Neural cell (in vitro differentiated cells): ENCODE results near the gene CLTC. TPM values are rescaled to one million over a fixed set of nuclear protein-coding genes. Genes with fewer than 3 reads are reported as not detected.

Source experiments
- H2AFZ ChIP-seq: fragments of 200-600, 300-800 bp; sonication (generic), shearing (Covaris generic); 2 replicates; pipeline ENCODE4 v1.6.0; 2014; ENCODE audit warnings: low read depth, mild to moderate bottlenecking, antibody characterized with exemption, low read length, moderate library complexity
- H3F3A ChIP-seq: fragments of 200-600 bp; shearing (Covaris generic); 2 replicates; pipeline ENCODE4 v1.6.1; 2016; ENCODE audit warnings: mild to moderate bottlenecking, moderate library complexity, mixed read lengths, antibody characterized with exemption, low read length; ENCODE audit not compliant: insufficient read depth, poor library complexity, severe bottlenecking
- H3K27ac ChIP-seq: fragments of 200-600, 300-800 bp; sonication (generic), shearing (Covaris generic); 2 replicates; pipeline ENCODE4 v1.5.1; 2014; ENCODE audit warnings: mild to moderate bottlenecking, low read length, moderate library complexity
- H3K27me3 ChIP-seq: fragments of 300-800, 200-600 bp; sonication (generic), shearing (Covaris generic); 2 replicates; pipeline ENCODE4 v1.6.0; 2014; ENCODE audit warnings: mild to moderate bottlenecking, low read depth, low read length, moderate library complexity; ENCODE audit not compliant: insufficient read depth
- H3K36me3 ChIP-seq: fragments of 300-800, 200-600 bp; sonication (generic), shearing (Covaris generic); 2 replicates; pipeline ENCODE4 v1.5.1; 2014; ENCODE audit warnings: mild to moderate bottlenecking, antibody characterized with exemption, low read length, moderate library complexity; ENCODE audit not compliant: insufficient read depth
- H3K4me2 ChIP-seq: fragments of 300-800, 200-600 bp; sonication (generic), shearing (Covaris generic); 2 replicates; pipeline ENCODE4 v1.6.0; 2014; ENCODE audit warnings: mild to moderate bottlenecking, low read length
- H3K4me3 ChIP-seq: fragments of 300-800, 200-600 bp; sonication (generic), shearing (Covaris generic); 2 replicates; pipeline ENCODE4 v1.5.1; 2014; ENCODE audit warnings: mild to moderate bottlenecking, low read length, moderate library complexity
- H3K79me2 ChIP-seq: fragments of 200-600 bp; shearing (Covaris generic); replicated peaks from 2 replicates; pipeline ENCODE4 v1.6.0; 2014; ENCODE audit warnings: mild to moderate bottlenecking, low read length, moderate library complexity; ENCODE audit not compliant: insufficient read depth
- H3K9ac ChIP-seq: fragments of 300-800, 200-600 bp; sonication (generic), shearing (Covaris generic); 2 replicates; pipeline ENCODE4 v1.6.1; 2016; ENCODE audit warnings: mild to moderate bottlenecking, low read length, mixed read lengths
- H3K9me2 ChIP-seq: fragments of 200-600 bp; shearing (Covaris generic); 2 replicates; pipeline ENCODE4 v1.6.1; 2016; ENCODE audit warnings: mild to moderate bottlenecking, low read length, mixed read lengths; ENCODE audit not compliant: insufficient read depth
- H3K9me3 ChIP-seq: fragments of 200-600, 300-800 bp; sonication (generic), shearing (Covaris generic); 2 replicates; pipeline ENCODE4 v1.6.1; 2016; ENCODE audit warnings: mild to moderate bottlenecking, mixed run types, low read length, moderate library complexity, mixed read lengths
- H4K20me1 ChIP-seq: fragments of 200-600 bp; shearing (Covaris generic); 2 replicates; pipeline ENCODE4 v1.6.1; 2016; ENCODE audit warnings: mild to moderate bottlenecking, mixed run types; ENCODE audit not compliant: insufficient read depth
- CTCF ChIP-seq: fragments of 450-650 bp; IDR thresholded peaks from 2 replicates; pipeline ENCODE4 v1.5.1; 2014; ENCODE audit warnings: antibody characterized with exemption, mild to moderate bottlenecking, moderate library complexity; ENCODE audit not compliant: poor library complexity, severe bottlenecking
- EP300 ChIP-seq: fragments of 450-650 bp; conservative IDR thresholded peaks from 2 replicates; pipeline ENCODE4 v1.6.1; 2014; ENCODE audit warnings: antibody characterized with exemption, mild to moderate bottlenecking, moderate library complexity; ENCODE audit not compliant: poor library complexity, severe bottlenecking
- EZH2 ChIP-seq: fragments of 200-600, 300-800 bp; shearing (Covaris generic), sonication (generic); IDR thresholded peaks from 2 replicates; pipeline ENCODE4 v1.6.1; 2014; ENCODE audit warnings: antibody characterized with exemption, low read length, borderline replicate concordance, mild to moderate bottlenecking; ENCODE audit not compliant: insufficient read depth, poor library complexity, severe bottlenecking
- MXI1 ChIP-seq: fragments of 450-650 bp; conservative IDR thresholded peaks from 2 replicates; pipeline ENCODE4 v1.6.1; 2014; ENCODE audit warnings: antibody characterized with exemption, mild to moderate bottlenecking; ENCODE audit not compliant: poor library complexity, severe bottlenecking
- POLR2AphosphoS5 ChIP-seq: IDR thresholded peaks from 2 replicates; pipeline ENCODE4 v1.6.1; 2012
- RAD21 ChIP-seq: fragments of 450-650 bp; conservative IDR thresholded peaks from 2 replicates; pipeline ENCODE4 v1.6.1; 2014; ENCODE audit warnings: antibody characterized with exemption, mild to moderate bottlenecking, moderate library complexity
- REST ChIP-seq: IDR thresholded peaks from 2 replicates; pipeline ENCODE4 v1.6.1; 2012; ENCODE audit warnings: borderline replicate concordance
- SMC3 ChIP-seq: fragments of 450-650 bp; conservative IDR thresholded peaks from 2 replicates; pipeline ENCODE4 v1.6.1; 2014; ENCODE audit warnings: antibody characterized with exemption, mild to moderate bottlenecking, moderate library complexity; ENCODE audit not compliant: poor library complexity
- TAF1 ChIP-seq: IDR thresholded peaks from 2 replicates; pipeline ENCODE4 v1.6.1; 2012; ENCODE audit warnings: low read depth
- polyA plus RNA-seq: library from polyadenylated mRNA; depleted of rRNA; stranded (reverse); fragments of >200 nt; gene quantifications from 2 replicates; pipeline ENCODE4 v1.2.3, GENCODE V29; 2014

CLTC gene
- polyA plus RNA-seq, 1 donor from 2014 or later = 218 TPM

- H3K27ac ChIP-seq = no peak overlapping the region
- H3K4me3 ChIP-seq = no peak overlapping the region
These were observed 102.9 kb downstream of the CLTC start for GRCh38 chr17:59722623-59723022.

GRCh38 chr17:59723041-59723440 lies 103.3 kb downstream of the CLTC start:
- Histone ChIP-seq H3K9me2 (no peaks in the 10 kb centered on the region), H3K27ac (no peak overlapping the region), H3K36me3 (no peaks in the 10 kb centered on the region), H3K4me2 (no peak overlapping the region), H3K27me3 (no peaks in the 10 kb centered on the region), H3K9ac (no peak overlapping the region), H3K4me3 (no peak overlapping the region), H4K20me1 (no peaks in the 10 kb centered on the region), H3K9me3 (no peaks in the 10 kb centered on the region), H3K79me2 (peaks cover 21% of the 10 kb centered on the region), H3F3A (no peaks in the 10 kb centered on the region), H2AFZ (no peak overlapping the region)
- TF ChIP-seq SMC3 (no peak), REST (no peak), MXI1 (no peak), EP300 (no peak), POLR2AphosphoS5 (no peak), RAD21 (no peak), EZH2 (no peak), TAF1 (no peak)

More at GRCh38 chr17:59722623-59723022, 102.9 kb downstream of the CLTC start:
- Histone ChIP-seq H3K79me2 (peaks cover 17% of the 10 kb centered on the region), H3K9ac (no peak overlapping the region), H3K9me2 (no peaks in the 10 kb centered on the region), H2AFZ (no peak overlapping the region), H4K20me1 (no peaks in the 10 kb centered on the region), H3K4me2 (no peak overlapping the region), H3K27me3 (no peaks in the 10 kb centered on the region), H3K36me3 (no peaks in the 10 kb centered on the region), H3K9me3 (no peaks in the 10 kb centered on the region), H3F3A (no peaks in the 10 kb centered on the region)
- no peak for TF ChIP-seq REST
- no peak for TF ChIP-seq SMC3
- TF ChIP-seq EP300 = no peak
- TF ChIP-seq RAD21 = no peak
- no peak for TF ChIP-seq TAF1
- TF ChIP-seq EZH2 = no peak
- TF ChIP-seq MXI1 = no peak
- TF ChIP-seq POLR2AphosphoS5 = no peak
- no peak for TF ChIP-seq CTCF
